Measurements from ENCODE around the gene GNAZ.

Gene GNAZ

DNA sequence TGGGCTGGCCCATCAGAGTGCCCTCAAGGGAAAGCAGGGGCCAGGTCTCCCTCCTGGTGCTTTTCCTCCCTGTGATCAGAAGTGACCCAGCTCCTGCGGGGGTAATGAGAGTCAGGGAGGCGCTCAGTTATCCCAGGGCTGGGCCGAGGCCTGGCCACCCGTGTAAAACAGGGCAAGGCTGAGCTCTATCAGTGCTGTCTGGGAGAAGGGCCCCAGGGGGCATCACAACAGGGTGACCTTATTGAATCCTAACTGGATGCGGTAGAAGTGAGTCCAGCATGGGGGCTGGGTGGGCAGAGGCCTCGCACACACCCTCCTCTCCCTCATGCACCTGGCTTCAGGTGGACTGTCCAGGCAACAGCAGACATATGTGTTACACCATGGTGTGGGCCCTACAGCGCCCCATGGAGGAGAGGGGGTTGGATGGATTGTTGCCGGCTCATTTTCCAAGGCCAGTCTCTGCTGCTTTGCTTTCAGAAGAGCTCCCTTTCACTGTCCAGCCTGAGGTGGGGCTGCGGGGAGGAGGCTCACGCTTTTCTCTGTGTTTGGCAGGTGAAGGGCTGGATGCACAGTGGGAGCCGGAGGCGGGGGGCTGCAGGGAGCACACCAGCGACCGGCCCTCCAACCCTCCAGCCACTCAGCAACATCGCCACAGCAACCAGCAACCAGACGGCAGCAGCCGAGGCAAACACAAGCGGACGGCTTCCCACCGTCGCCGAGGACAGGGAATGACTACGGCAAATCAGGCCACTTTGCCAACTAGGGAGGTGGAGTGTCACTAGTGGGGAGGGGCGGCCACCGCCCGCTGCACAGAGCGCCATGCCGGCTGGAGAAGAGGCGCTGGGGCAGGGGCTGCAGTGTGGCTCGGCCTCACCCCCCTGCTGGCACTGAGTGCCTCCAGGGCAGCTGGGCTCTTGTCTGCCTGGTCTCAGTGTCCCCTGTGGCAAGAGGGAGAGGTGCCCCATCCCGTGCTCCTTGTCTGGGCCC is 24.7 kb downstream of the GNAZ start:
- DNase-seq = no peak

DNA sequence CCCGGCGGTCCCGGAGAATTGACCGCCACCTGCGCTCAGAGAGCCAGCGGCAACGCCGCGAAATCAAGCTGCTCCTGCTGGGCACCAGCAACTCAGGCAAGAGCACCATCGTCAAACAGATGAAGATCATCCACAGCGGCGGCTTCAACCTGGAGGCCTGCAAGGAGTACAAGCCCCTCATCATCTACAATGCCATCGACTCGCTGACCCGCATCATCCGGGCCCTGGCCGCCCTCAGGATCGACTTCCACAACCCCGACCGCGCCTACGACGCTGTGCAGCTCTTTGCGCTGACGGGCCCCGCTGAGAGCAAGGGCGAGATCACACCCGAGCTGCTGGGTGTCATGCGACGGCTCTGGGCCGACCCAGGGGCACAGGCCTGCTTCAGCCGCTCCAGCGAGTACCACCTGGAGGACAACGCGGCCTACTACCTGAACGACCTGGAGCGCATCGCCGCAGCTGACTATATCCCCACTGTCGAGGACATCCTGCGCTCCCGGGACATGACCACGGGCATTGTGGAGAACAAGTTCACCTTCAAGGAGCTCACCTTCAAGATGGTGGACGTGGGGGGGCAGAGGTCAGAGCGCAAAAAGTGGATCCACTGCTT is 25.5 kb downstream of the GNAZ start:
- DNase-seq = no peak

DNA sequence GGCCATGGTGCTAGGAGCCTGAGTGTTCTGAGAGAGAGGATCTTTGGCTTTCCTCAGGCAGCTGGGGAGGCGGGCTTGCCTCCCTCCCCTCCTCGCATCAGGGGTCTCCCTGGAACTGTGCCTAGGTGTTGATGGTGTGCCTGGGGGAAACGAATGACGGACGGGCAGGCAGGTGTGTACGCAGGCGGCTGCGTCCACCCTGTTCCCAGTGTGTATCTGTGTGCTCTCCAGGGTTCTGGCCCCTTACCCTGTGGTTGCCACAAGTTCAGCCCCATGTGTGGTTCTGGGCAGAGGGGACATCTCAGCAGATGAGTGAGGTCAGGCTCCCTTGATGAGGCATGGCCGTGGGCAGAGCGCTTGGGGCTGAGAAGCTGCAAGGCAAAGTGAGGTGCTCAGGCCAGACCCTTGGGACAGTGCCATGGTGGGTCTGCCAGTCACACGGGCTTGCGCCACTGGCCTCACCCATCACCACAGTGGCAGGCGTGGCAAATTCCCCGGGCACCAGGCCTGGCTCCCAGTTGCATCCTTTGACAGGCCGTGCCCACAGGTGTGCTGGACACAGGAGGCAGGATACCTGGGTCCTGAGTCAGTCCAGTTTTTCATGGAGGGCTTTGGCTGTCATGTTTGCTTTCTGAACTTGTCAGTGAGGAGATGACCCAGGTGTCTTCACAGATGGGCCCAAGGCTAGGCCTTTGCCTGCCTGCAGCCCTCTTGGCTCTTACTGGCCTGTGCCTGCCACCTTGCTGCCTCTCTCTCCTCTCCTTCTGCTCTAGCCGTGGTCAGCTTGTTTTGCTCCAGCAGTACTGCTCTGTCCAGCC is 27.3 kb downstream of the GNAZ start:
- DNase-seq = no peak

DNA sequence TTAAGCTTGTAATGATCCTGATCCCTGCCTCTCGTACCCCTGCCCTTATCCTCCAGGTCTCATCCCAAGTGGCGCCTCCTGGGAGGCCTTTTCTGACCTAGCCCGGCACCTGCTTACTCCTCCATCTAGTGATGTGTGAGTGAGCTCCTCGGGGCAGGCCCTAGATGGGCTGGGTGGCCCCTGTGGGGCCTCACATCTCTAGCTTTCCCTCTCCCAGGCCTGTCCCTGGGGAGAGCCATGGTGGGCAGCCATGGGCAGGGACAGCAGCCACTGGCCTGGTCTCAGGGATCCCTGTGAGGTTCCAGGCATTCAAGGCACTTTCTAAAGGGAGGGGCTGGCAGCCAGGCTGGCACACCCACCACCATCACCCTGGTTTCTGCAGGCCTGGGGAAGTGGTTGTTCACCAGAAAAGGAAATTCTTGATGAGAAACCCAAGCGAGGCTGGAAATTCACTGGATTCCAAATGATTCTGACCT is 27.9 kb downstream of the GNAZ start:
- DNase-seq = no peak

DNA sequence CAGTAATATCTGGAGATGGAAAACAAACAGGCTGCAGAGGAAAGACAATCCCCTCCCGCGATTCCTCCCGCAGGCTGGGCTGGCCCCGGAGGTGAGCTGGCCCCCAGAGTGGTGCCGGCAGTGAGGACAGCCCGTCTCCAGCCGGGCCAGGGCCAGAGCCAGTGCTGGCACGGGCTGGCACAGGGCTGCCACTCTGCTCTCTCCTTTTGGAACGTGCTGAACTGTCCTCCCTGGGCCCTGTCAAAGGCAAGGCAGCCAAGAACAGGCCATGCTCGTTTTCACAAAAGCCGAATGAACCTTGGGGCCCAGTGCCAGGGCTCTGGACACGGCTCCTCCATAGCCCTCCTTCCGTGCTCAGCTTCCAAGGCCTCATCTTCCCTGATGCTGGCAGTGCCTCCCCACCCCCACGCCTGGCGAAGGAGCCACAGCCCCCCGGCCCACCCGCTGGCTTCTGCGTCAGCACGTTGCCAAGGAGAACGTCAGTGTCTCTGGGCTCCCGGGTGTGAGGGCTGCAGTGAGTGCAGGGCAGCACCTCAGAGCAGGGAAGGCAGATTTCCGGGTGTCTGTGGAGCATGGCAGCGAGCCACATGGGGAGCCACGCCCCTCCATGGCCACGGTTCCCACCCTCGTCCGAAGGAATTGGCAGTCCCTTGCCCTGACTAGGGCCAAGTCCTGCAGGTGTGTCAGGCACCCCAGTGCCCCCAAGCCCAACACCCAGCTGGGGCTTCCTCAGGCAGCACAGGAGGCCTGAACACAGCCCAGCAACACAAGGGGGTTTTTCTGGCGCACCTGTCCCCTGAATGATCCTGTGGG is 28.6 kb downstream of the GNAZ start:
- no peak for DNase-seq

DNA sequence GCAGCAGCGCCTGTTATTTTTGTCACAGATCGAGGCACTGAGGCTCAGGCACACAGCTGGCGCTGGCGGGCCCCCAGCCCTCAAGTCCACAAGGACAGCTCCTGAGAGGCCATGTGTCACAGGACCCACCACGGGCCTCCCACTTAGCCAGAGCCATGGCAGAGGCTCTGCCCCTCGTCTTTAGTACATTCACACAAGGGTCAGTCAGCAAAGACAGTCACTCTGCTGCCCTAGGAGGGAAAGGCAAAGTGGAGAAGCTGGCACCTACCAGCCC is 29.1 kb downstream of the GNAZ start:
- no peak for DNase-seq

DNA sequence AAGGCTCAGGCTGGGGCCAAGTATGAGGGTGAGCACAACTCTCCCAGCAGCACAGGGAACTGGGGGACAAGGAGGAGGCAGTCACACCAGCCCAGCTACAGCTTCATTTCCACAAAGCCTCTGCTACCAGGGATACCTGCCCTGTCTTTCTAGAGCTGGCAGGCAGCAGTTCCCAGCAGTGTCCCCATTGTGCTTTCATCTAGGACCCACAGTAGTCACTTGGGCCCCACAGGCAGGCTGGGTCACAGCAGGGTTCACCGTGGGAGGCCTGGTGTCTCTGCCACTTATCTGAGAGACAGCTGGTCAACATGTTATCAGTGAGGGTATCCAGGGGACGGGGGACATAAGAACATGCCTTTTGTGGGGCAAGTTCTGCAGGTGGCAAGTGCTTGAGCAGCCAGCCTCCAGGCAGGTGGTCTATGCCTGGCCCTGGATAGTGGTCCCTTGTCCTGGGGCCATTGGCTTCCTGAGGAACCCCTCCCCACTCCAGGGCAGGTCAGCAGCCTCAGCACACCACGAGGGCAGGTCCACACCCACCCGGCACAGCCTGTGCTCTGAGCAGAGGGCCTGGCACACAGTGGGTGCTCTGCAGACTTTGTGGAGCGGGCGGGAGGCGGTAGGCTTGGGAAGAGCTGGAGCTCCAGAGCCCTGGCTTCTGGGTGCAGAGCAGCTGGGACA is 29.9 kb downstream of the GNAZ start:
- DNase-seq = no peak

DNA sequence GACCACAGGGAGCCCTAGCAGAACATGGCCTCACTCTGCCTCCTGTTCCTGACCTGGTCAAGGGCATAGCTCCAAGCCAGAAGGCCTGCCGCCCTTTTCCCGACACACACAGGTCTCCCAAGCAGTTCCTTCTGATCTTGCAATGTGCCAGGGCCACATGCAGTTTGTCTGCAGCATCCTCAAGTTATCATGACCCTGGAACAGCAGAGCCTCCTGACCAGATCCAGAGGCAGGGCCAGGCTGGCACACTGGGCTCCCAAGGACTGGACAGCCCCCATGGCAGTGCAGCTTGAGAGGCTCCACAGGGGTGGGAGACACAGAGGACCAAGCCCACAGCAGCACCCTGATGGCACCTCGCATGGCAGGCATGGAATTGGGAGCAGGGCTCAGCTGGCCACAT is 31.2 kb downstream of the GNAZ start:
- no peak for DNase-seq

DNA sequence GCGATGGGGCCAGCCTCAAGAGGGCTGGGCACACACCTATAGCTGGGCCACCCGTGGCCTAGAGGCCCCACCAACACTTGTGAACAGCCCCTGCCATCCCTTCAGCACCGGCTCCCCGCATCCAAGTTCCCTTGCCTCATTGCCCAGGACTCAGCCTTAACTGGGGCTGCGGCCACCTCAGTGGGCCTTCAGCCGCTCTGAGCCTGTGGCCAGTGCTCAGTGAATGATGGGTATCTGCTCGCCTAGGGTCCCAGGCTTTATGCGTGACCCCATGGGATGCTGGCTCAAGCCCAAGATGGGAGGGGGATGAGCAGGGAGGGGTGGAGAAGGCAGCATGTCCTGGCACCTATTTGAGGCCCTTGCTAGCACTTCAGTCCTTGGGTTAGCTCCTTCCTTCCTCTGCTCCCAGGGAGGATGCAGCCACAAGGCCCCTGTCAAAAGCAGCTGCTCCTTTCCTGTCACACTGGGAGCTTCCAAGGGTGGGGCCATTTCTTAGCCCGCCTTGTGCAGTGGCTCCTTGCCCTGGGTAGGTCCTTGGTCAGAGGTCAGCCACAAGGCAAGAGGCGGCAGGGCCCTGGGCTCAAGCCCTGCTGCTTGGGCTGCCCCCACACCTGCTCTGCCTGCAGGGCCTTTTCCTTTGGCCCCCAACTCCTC is 31.8 kb downstream of the GNAZ start:
- DNase-seq = no peak

DNA sequence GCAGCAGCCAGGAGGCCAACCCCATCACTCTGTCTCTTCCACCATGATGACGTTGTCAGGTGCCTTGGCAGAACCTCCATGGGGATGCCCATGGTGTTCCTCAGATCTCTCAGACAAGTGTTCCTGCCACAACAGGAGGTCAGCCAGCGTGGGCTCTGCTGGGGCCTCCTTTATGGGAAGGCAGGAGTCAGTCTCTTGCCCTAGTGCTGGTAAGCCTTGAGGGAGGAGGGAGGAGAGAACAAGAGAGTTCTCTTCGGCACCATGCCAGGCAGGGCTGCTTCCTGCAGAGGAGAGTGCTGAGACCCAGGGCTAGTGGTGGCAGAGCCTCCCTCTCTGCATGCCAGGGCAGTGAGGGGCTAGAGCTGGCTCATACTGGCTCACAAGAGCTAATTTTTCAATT is 32.5 kb downstream of the GNAZ start:
- DNase-seq = no peak

DNA sequence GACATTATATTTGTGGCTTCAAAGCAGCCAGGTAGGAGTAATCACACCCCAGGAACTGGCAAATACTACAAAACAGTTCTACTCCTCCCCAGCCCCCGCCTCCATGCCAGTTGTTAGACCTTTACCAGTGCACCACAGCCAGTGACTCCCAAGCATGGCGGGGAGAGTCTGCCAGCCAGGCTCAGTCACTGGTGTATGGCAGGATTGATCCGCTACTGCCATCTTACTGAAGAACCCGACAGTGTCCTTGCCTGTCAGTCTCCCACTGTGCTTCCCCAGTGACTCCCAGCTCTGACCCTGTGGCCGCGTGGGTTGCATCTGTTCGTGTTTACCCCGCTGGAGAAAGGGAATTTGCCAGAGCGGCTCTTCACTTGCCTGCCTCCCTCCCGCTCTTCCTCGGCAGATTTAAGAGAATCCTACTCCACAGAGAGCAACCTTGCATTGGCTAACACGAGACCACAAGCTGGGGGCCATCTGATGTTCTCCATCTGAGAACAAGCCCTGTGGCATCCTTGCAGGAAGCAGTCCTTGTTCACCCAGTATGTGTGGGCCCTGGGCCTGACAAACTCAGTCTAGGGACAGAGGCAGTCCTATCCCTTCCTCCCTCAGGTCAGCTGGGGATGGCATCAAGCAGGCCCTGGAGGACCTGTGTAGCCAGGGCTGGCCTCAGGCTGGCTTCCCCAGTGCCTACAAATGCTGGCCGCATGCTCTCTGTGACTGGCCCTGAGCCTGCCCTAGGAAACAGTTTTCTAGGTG is 33.1 kb downstream of the GNAZ start:
- DNase-seq = no peak

DNA sequence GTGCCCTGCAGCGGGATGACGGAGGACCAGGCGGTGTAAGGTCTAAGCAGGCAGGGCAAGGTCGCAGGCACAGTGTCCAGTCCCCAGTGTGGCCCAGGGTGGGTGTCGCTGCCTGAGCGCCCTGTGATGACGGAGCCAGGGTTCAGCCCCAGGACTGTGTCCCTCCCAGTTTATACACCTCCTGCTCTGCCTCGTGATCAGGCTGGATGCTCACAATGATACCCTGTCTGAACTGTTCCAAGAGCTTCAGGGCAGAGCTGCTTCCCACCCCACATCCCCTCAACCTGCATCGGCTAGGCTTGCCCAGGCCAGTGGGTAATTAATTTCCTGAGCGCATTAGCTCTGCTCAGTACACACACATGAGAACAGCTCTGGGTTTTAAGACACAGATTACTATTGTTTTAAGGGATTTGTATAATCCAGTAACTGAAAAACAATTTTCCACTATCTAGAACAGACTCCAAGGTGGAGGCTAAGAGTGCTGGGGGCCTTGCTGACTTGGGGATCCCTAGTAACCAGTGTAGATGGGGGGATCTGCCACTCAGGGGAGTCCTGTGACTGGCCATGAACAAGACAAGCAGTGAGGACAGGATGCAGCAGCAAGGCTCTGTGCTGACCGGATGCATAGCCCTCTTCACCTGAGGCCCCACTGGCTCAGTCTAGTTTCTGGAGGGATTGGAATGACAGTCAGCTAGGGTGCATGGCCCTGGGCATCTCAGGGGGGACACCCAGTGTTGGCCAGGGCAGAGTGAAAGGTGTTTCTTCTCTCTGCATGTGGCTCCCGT is 34.1 kb downstream of the GNAZ start:
- DNase-seq = no peak

DNA sequence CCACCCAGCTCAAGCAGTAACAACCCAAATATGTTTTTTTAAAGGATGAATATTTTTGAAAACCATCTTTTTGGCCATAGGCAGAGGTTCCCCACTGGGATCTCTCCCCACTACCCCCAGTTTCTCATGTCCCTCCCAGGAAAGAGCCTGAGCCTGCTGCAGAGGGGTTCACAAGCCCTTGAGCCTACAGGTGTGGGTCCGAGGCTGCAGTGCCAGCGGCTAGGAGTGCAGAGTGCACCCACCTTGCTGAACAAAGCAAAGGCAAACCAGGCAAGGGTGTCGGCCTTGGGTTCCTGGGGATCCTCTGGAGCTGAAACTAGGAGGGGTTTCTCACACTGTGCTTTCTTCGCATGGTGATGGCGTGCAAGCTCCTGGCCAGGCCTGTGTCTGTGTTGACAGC is 35.0 kb downstream of the GNAZ start:
- no peak for DNase-seq

DNA sequence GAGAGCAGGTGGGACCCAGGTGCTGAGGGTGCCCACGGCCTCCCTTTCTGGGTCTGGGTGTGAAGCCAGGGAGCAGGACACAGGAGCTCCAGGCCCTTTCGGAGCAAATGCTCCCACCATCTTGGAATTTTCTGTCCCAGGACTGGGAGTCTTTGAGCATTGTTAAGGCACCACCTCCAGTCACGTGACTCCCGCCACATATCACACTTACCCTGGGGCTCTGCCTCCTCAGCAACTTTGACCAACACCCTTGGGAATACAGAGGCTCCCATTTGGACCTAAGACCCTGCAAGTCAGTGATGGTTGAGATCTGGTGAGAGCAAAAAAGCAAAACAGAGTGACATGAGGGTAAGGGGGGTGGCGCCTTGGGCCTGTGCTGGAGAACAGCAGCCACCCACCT is 35.6 kb downstream of the GNAZ start:
- no peak for DNase-seq

DNA sequence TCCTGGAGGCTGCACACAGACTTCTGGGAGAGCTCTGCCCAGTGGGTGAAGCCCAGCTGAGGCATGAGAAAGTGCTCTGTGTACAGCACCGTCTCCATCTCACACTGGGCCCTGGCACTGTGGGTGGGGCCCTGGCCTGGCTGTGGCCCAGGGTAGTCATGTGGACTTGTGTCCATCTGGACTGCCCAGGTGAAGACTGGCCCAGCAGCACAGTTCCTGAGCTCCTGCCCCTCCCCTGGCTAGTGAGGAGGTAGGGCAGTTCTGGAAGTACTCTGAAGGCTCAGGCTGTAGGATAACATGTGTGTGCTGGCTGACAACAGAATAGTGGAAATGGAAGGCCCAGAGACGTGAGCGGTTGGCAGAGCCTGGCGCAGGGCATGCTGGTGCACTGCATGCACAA is 36.0 kb downstream of the GNAZ start:
- DNase-seq = peak; percentile 33

DNA sequence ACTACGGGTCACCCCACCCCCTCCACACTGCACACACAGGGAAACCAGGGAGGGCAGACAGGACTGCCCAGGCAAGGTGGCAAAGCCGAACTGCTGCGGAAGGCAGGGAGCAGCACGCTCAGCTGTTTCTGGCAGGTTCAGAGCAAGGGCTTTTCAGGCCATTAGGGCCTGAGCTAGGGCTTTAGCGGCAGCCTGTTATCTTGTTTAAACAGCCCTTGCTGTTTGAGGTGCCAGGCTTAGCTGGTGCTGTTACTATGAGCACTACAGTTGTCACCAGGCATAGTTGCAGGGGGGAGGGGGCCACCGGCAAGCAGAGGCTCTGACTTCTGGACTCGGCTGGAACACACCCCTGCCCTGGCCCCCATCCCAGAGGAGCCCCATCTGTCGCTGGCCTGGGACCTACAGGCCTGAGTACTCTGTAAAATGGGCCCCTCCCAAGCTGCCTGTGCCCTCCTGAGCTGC is 36.6 kb downstream of the GNAZ start:
- peak; percentile 92 for DNase-seq

DNA sequence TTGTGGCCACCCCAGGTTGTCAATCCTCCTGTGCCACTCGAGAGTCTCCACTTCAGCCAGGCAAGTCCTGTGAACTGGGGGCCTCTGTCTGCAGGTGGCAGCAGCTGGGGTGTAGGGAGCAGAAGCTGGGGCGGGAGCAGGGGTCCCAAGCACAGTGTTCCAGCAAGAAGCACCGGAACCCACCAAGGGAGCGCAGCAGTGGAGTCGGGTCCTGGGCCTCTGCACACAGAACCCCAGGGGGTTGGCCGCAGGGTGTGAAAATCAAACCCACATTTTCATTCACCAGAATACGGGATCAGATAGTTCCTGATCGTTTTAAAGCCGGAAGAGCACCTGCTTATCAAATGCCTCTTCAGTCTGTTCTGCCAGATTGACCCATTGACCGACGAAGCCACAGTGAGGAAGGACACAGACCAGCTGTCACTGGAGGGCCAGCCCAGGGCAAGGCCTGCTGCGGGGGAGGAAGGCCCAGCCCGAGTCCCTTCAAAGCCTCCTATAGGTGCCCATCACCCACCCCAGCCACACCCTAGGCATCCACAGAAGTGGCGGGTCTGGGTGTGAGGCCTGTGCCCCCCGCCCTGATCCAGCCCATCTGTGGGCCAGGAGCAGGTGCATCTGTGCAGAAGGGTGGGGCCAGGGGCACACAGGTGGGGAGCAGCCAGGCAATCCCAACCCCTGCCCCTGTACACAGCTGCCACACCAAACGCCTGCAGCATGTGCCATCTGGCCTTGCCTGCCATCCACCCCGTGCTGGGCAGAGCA is 37.3 kb downstream of the GNAZ start:
- no peak for DNase-seq

DNA sequence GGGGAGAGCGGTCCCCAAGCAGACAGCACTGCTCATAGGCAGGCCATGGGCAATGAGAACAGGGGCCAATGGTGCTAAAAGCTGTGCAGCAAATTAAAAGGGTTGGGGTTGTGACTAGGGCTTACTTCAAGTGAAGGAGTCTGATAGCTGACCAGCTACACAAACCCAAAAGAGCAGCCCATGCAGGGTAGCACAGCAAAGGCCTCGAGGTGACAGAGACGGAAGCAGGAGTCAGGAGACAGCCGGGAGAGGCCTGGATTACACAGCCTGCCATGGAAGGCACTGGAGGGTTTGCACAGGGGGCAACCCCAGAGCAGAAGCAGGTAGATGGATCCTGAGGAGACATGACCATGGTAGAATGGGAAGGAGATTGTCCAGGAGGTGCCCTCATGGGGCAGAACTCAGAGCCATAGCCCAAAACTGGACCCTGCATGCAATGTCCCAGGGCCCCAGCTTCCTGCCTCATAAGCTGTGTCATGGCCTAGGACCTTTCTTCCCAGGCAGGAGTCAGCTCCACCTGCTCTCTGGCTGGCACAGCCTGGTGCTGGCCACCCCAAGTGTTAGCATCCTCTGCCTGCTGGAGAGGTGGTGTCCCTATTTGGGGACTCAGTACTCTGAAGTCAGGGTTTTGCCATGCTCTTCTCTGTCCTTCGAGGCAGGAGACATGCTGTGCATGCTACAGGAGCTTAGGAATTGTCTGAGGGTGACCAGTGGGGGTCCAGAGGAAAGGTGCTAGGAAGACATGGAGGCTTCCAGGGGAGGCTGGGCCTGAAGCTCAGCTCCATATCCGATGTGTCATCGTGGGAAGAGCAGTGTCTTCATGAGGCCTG is 38.1 kb downstream of the GNAZ start:
- DNase-seq = no peak

DNA sequence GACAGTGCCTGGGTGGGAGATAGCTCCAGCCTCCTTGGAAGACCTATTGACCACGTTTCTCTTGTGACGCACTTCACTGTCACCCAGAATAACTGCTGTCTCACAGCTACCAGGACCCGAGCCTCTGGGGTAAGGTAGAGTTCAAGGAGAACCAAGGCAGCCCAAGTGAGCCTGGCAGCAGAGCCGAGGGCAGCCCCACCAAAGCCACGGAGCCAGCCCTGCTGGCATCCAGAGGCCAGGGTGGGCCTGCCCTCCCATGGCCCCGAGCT is 38.7 kb downstream of the GNAZ start:
- no peak for DNase-seq
